ENCODE data around the gene SEPTIN6.

SEPTIN6 gene

GRCh38 chrX:119728487-119728886 is 35.5 kb upstream of the SEPTIN6 start:
- DNase-seq (ENCODE audit: low spot score), result no peak
- no peak for TF ChIP-seq CTCF (IDR thresholded peaks at IDR 0.05; ENCODE audit: extremely low read depth, missing control alignments)

- TF ChIP-seq CTCF (IDR thresholded peaks at IDR 0.05; ENCODE audit: extremely low read depth, missing control alignments), result no peak
- DNase-seq (ENCODE audit: low spot score), result no peak
These were observed 34.1 kb upstream of the SEPTIN6 start for GRCh38 chrX:119726900-119727555.

GRCh38 chrX:119721926-119722325 is 29.0 kb upstream of the SEPTIN6 start:
- DNase-seq (ENCODE audit: low spot score), result no peak
- no peak for TF ChIP-seq CTCF (IDR thresholded peaks at IDR 0.05; ENCODE audit: extremely low read depth, missing control alignments)

GRCh38 chrX:119721487-119721886 is 28.5 kb upstream of the SEPTIN6 start:
- DNase-seq (ENCODE audit: low spot score), result no peak
- TF ChIP-seq CTCF (IDR thresholded peaks at IDR 0.05; ENCODE audit: extremely low read depth, missing control alignments), result no peak

GRCh38 chrX:119709630-119710029 is 16.7 kb upstream of the SEPTIN6 start:
- no peak for TF ChIP-seq CTCF (IDR thresholded peaks at IDR 0.05; ENCODE audit: extremely low read depth, missing control alignments)
- DNase-seq (ENCODE audit: low spot score), result no peak

GRCh38 chrX:119708936-119709335 is 16.0 kb upstream of the SEPTIN6 start:
- no peak for DNase-seq (ENCODE audit: low spot score)
- TF ChIP-seq CTCF (IDR thresholded peaks at IDR 0.05; ENCODE audit: extremely low read depth, missing control alignments), result no peak

- no peak for TF ChIP-seq CTCF (IDR thresholded peaks at IDR 0.05; ENCODE audit: extremely low read depth, missing control alignments)
These were observed 13.6 kb upstream of the SEPTIN6 start for GRCh38 chrX:119706616-119707015.

More at GRCh38 chrX:119706616-119707015, 13.6 kb upstream of the SEPTIN6 start:
- DNase-seq (ENCODE audit: low spot score), result no peak

Measured in GM20000 (cell line).